Heart right ventricle (tissue), 16 donors: ENCODE data around the gene POU2F3. TPM values are rescaled to one million over a fixed set of nuclear protein-coding genes. Genes with fewer than 3 reads are reported as not detected.

ENCODE experiments used
- ATAC-seq, 8 donors: fragments of 200-7000 bp; cut with Tn5 transposase; one replicate each; pipeline ENCODE4 v1.9.1; 2020; ENCODE audit warnings: mild to moderate bottlenecking in 8 of 8, moderate library complexity in 8 of 8, moderate number of reproducible peaks in 1 of 8
- DNase-seq, 2 donors: peaks; one replicate each; pipeline ENCODE4 v3.0.0-alpha.2; 2020
- H3K27ac ChIP-seq, 10 donors: fragments of 200-600 bp; sonication (generic) in 2 of 10; one replicate each; pipeline versions ENCODE4 v1.5.0 to v1.8.0; 2020 to 2022; ENCODE audit warnings: mild to moderate bottlenecking in 3 of 10
- H3K27me3 ChIP-seq, 7 donors: fragments of 200-600 bp; one replicate each; pipeline ENCODE4 v1.8.0; 2021 to 2022; ENCODE audit warnings: mild to moderate bottlenecking in 2 of 7
- H3K36me3 ChIP-seq, 9 donors: fragments of 200-600 bp; sonication (generic) in 1 of 9; one replicate each; pipeline versions ENCODE4 v1.5.0 to v1.8.0; 2020 to 2022; ENCODE audit warnings: mild to moderate bottlenecking in 2 of 9
- H3K4me1 ChIP-seq, 9 donors: fragments of 200-600 bp; sonication (generic) in 1 of 9; one replicate each; pipeline versions ENCODE4 v1.5.0 to v1.8.0; 2020 to 2022; ENCODE audit warnings: mild to moderate bottlenecking in 4 of 9
- H3K4me3 ChIP-seq, 10 donors: fragments of 200-600 bp; sonication (generic) in 2 of 10; one replicate each; pipeline versions ENCODE4 v1.5.0 to v1.8.0; 2020 to 2022; ENCODE audit warnings: mild to moderate bottlenecking in 7 of 10, moderate library complexity in 2 of 10
- H3K9me3 ChIP-seq, 11 donors: fragments of 200-600 bp in 10 of 11; sonication (generic) in 2 of 11; one replicate each; pipeline versions ENCODE4 v1.5.0 to v1.8.0; 2013 to 2022; ENCODE audit warnings: mild to moderate bottlenecking in 2 of 11, control low read depth in 1 of 11, moderate library complexity in 1 of 11
- WGBS, 2 donors: extraction: QIAGEN DNeasy Blood & Tissue Kit; methylation state at CpG; one replicate each; pipeline ENCODE4 v1.1.7; 2013; ENCODE audit warnings: inconsistent platforms in 1 of 2; 5-methylcytosine and 5-hydroxymethylcytosine counted together
- intact Hi-C, 10 donors: fragments of 100-400 bp; cut with DNase I; formaldehyde crosslinking; loops; one replicate each; pipeline versions ENCODE4 v1.11.1 to v1.14.2; 2022
- polyA plus RNA-seq, 2 donors: library from polyadenylated mRNA; stranded (reverse); fragments of 200-250 nt; gene quantifications; one replicate each; pipeline ENCODE4 v1.2.3, GENCODE V29; 2013
- total RNA-seq, 10 donors: library from RNA; stranded (reverse); fragmentation: NEBNext Ultra II Directional in 3 of 10; extraction: Animal tissue kit (Norgen Biotek cat#: 25700) in 3 of 10; gene quantifications; one replicate each; pipeline versions ENCODE4 v1.2.1 to v1.2.4, GENCODE V29; 2021 to 2023
- TF ChIP-seq, protein P1 (sequence below), 9 donors: fragments of 200-600 bp; sonication (generic) in 2 of 9; IDR thresholded peaks; one replicate each; pipeline versions ENCODE4 v1.5.0 to v1.8.0; 2021 to 2022; ENCODE audit warnings: antibody characterized with exemption in 9 of 9, mild to moderate bottlenecking in 5 of 9, moderate library complexity in 1 of 9
- donor health status: Arrhythmogenic right ventricular cardiomyopathy.
- donor health status: ischemic (EF 13 %, LVEDD 7.1; RV severe dilation, severe dysfunction).
- donor health status: healthy with polysubstance abuse.
- donor health status: DM: no; HTN: yes; CAD: no.
- donor health status: DM: no; HTN: no; CAD: no.
- donor health status: ischemic (EF 25% LVEDD 6.9; RV normal size, moderate dysfunction).
- donor health status: ischemic (EF 25% LVEDD 5.7; RV mildly dilated, moderate dysfunction).
- donor health status: healthy.
- donor health status: DM: yes; HTN: yes; CAD: no.
- donor health status: Ischemic cardiomyopathy.
- donor health status: ischemic (EF 35%, LVEDD 5.7; RV mildly dilated, moderate dysfunction).
- donor health status: nonischemic (EF 11% LVEDD 7.7; RV severe dilation, severe dysfunction).
- donor health status: DM: yes; HTN: yes; CAD: no.
- donor health status: PGD.
- donor health status: ischemic (EF 29% LVEDD 5.4; RV normal size, mild dysfunction).
- donor health status: nonischemic (EF 23%, LVEDD 6.1; RV moderate dilation, normal function).

Gene POU2F3
- total and polyA plus RNA-seq, 12 donors = 0.03 to 0.15 TPM; not detected in 10

DNA sequence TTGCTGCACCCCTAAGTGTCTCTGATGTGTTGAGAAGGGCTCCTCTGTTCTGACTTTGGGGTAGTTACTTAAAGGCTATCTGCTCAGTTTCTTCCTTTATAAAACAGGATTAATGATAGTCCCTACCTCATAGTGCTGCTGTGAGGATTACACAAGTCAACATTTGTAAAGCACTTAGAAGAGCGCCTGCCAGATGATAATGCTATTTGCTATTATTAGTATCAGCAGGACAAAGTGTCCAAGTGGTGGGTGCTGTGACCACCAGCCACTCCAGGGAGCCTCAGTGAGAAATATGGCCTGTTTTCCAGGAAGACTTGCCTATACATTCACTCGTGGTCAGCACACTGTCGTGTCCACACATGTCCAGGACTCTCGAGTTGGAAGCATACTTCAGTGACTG, 16.2 kb downstream of the POU2F3 start:
- Histone ChIP-seq H3K4me3 (no peak overlapping the region), H3K27me3 (peaks cover 0 to 71% (median 55%) of the 10 kb centered on the region in 7 donors), H3K4me1 (peaks cover 0 to 16% (median 8%) of the 10 kb centered on the region in 9 donors), H3K27ac (no peak overlapping the region), H3K36me3 (no peaks in the 10 kb centered on the region), H3K9me3 (no peaks in the 10 kb centered on the region)
- intact Hi-C loops = no loop called here
- TF ChIP-seq, protein P1, sequence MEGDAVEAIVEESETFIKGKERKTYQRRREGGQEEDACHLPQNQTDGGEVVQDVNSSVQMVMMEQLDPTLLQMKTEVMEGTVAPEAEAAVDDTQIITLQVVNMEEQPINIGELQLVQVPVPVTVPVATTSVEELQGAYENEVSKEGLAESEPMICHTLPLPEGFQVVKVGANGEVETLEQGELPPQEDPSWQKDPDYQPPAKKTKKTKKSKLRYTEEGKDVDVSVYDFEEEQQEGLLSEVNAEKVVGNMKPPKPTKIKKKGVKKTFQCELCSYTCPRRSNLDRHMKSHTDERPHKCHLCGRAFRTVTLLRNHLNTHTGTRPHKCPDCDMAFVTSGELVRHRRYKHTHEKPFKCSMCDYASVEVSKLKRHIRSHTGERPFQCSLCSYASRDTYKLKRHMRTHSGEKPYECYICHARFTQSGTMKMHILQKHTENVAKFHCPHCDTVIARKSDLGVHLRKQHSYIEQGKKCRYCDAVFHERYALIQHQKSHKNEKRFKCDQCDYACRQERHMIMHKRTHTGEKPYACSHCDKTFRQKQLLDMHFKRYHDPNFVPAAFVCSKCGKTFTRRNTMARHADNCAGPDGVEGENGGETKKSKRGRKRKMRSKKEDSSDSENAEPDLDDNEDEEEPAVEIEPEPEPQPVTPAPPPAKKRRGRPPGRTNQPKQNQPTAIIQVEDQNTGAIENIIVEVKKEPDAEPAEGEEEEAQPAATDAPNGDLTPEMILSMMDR (IDR thresholded peaks at IDR 0.05) = no peak
- 35 to 36% methylated on average over 4 of the region's 4 CpGs for WGBS, 2 donors
- no peak for DNase-seq
- peak in 6 of 8 donors; percentile 64 to 90 (median 70) for ATAC-seq

DNA sequence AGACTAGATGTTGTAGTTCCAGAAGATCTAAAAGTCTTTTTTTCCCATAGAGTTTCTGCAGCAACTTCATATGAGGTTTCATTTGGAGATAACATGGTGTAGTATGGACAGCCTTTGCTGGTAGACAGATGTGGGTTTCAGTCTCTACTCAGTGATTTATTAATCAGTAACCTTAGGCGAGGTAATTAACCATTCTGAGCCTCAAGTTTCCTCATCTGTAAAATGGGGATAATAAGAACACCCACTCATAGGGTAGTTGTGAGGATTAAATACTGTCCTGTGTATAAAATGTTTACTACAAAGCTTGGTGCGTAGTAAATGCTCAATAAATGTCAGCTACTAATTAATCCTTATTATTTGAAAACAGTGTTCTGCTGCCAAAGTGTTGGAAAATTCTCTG, 16.8 kb downstream of the POU2F3 start:
- H3K4me1 ChIP-seq = peaks cover 0 to 16% (median 8%) of the 10 kb centered on the region in 9 donors
- 92 to 97% methylated on average over 2 of the region's 2 CpGs for WGBS, 2 donors

DNA sequence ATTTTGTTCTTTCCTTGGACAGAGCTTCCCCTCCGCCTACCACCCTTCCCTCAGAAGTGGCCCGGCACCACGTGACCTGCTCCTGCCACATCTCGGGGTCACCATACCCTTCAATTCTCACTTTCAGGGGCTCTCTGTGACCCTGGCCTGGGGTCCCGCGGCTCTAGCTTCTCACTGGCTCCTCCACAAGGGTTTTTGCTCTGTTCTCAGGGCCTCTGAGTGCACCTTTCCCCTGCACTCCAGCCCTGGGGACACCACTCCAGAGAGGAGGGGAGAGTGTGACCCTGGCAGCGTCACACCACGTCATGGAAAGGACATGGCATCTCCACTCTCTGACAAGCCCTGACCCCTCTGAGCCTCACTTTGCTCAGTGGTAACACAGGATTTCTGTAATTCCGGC, 17.4 kb downstream of the POU2F3 start:
- intact Hi-C loops = no loop called here
- DNase-seq (no peak), ATAC-seq (no peak)
- H3K9me3 ChIP-seq = no peaks in the 10 kb centered on the region
- no peak overlapping the region for H3K27ac ChIP-seq
- 83 to 86% methylated on average over 9 of the region's 9 CpGs for WGBS, 2 donors
- H3K4me1 ChIP-seq = peaks cover 0 to 16% (median 8%) of the 10 kb centered on the region in 9 donors
- no peak overlapping the region for H3K4me3 ChIP-seq
- TF ChIP-seq, protein P1 (IDR thresholded peaks at IDR 0.05) = no peak
- peaks cover 0 to 66% (median 51%) of the 10 kb centered on the region in 7 donors for H3K27me3 ChIP-seq
- H3K36me3 ChIP-seq = no peaks in the 10 kb centered on the region

More for the DNA sequence above, 16.8 kb downstream of the POU2F3 start:
- Histone ChIP-seq H3K4me3 (no peak overlapping the region), H3K36me3 (no peaks in the 10 kb centered on the region), H3K27me3 (peaks cover 0 to 66% (median 51%) of the 10 kb centered on the region in 7 donors), H3K9me3 (no peaks in the 10 kb centered on the region), H3K27ac (no peak overlapping the region)
- DNase-seq (no peak), ATAC-seq (no peak)
- intact Hi-C loops = no loop called here
- TF ChIP-seq, protein P1 (IDR thresholded peaks at IDR 0.05) = no peak

DNA sequence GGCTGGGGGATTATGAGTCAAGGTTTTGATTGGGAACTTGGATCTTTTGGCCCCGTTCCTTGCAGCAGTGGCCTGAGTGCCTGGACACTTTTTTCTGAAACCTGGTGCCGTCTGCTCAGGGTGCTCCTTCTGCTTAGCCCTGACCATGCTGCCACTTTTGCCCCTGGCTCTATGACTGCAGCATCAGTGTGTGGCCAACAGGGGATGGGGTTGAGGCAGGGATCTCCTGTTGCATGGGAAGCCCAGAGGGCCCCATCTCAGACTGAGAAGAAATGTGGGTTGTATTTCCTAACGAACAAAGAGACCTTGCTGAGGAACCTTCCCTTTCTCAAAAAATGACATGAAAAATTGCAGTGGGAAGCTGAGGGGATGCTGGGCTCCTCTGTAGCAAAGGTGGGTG, 18.7 kb downstream of the POU2F3 start:
- no peaks in the 10 kb centered on the region for H3K9me3 ChIP-seq
- TF ChIP-seq, protein P1 (IDR thresholded peaks at IDR 0.05) = no peak
- H3K4me1 ChIP-seq = peaks cover 0 to 16% (median 8%) of the 10 kb centered on the region in 9 donors
- no peaks in the 10 kb centered on the region for H3K36me3 ChIP-seq
- no peak overlapping the region for H3K27ac ChIP-seq
- H3K4me3 ChIP-seq = no peak overlapping the region
- DNase-seq (no peak), ATAC-seq (no peak)
- peaks cover 0 to 62% (median 43%) of the 10 kb centered on the region in 7 donors for H3K27me3 ChIP-seq
- intact Hi-C loops = no loop called here
- 76 to 89% methylated on average over 3 of the region's 3 CpGs for WGBS, 2 donors
